IMR-90 (cell line): ENCODE data around the gene VPS4B.

Experiments
- CEBPB ChIP-seq: IDR thresholded peaks from 2 replicates; pipeline ENCODE4 v1.6.1; 2012; ENCODE audit warnings: low read depth, low read length, improper control_type of control experiment
- CTCF ChIP-seq: conservative IDR thresholded peaks from 2 replicates; pipeline ENCODE4 v1.5.1; 2012; ENCODE audit warnings: mild to moderate bottlenecking, low read depth, low read length, improper control_type of control experiment
- MAZ ChIP-seq: IDR thresholded peaks from 2 replicates; pipeline ENCODE4 v1.6.1; 2012; ENCODE audit warnings: low read depth, mild to moderate bottlenecking, low read length, improper control_type of control experiment, moderate library complexity, borderline replicate concordance
- POLR2A ChIP-seq: IDR thresholded peaks from 2 replicates; pipeline ENCODE4 v1.6.1; 2012; ENCODE audit warnings: mild to moderate bottlenecking, low read depth, low read length
- RCOR1 ChIP-seq: IDR thresholded peaks from 2 replicates; pipeline ENCODE4 v1.6.1; 2012; ENCODE audit warnings: mild to moderate bottlenecking, low read length, improper control_type of control experiment; ENCODE audit not compliant: insufficient replicate concordance
- SMC3 ChIP-seq: fragments of 150-350 bp; IDR thresholded peaks from 2 replicates; pipeline ENCODE4 v1.6.1; 2016; ENCODE audit warnings: low read depth, mild to moderate bottlenecking, antibody characterized with exemption, low read length, moderate library complexity

- TF ChIP-seq POLR2A (no peak), CTCF (no peak), RCOR1 (no peak), SMC3 (no peak), MAZ (no peak), CEBPB (no peak)
Measured at GRCh38 chr18:63382843-63383242, 39.4 kb downstream of the VPS4B start.
